ENCODE results near the gene AP1B1. TPM values are rescaled to one million over a fixed set of nuclear protein-coding genes. Genes with fewer than 3 reads are reported as not detected.

AP1B1 gene
- total RNA-seq, 1 donor from 2014 or later, result 60.9 TPM

DNA sequence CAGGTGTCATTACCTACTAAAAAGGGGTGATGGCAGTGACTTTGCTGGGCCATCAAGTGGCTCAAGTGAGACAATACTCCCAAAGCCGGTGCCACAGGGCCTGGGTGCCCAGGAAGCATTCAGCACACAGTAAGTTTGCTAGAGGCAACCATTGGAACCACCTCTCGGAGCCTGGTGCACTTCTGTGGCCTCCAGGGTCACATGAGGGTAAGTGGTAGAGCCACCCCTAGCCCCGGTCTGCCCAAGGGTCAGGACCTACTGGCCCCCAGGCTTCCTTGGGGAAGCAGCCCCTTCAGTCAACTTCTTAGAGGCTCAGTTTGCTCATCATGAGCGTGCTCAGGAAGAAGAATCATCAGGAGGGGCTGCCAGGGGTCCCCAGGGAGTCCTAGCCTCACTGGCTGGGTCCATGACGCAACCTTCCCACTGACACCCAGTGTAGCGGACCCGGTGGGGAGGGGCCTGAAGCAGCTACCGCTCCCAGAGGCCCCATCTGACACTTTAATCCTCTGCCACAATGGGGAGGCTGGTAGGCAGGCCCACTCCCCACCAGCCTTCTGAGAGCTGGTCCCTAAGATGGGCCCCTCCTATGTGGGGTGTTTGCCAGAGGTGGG is 55.4 kb downstream of the AP1B1 start:
- Mint-ChIP-seq H3K36me3 (no peaks in the 10 kb centered on the region), H3K27ac (no peak overlapping the region), H3K27me3 (no peaks in the 10 kb centered on the region), H3K4me3 (no peak overlapping the region), H3K9me3 (no peaks in the 10 kb centered on the region), H3K4me1 (ENCODE audit: unreplicated experiment) (peaks cover 10% of the 10 kb centered on the region)
- TF ChIP-seq, protein P1, sequence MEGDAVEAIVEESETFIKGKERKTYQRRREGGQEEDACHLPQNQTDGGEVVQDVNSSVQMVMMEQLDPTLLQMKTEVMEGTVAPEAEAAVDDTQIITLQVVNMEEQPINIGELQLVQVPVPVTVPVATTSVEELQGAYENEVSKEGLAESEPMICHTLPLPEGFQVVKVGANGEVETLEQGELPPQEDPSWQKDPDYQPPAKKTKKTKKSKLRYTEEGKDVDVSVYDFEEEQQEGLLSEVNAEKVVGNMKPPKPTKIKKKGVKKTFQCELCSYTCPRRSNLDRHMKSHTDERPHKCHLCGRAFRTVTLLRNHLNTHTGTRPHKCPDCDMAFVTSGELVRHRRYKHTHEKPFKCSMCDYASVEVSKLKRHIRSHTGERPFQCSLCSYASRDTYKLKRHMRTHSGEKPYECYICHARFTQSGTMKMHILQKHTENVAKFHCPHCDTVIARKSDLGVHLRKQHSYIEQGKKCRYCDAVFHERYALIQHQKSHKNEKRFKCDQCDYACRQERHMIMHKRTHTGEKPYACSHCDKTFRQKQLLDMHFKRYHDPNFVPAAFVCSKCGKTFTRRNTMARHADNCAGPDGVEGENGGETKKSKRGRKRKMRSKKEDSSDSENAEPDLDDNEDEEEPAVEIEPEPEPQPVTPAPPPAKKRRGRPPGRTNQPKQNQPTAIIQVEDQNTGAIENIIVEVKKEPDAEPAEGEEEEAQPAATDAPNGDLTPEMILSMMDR (conservative IDR thresholded peaks at IDR 0.05), result no peak
- DNase-seq (ENCODE audit: extremely low spot score, unreplicated experiment), result no peak

GRCh38 chr22:29331658-29332300 is 56.6 kb downstream of the AP1B1 start:
- Mint-ChIP-seq H3K9me3 (no peaks in the 10 kb centered on the region), H3K36me3 (no peaks in the 10 kb centered on the region), H3K4me1 (ENCODE audit: unreplicated experiment) (peaks cover 10% of the 10 kb centered on the region), H3K27me3 (no peaks in the 10 kb centered on the region), H3K4me3 (no peak overlapping the region), H3K27ac (no peak overlapping the region)
- no peak for DNase-seq (ENCODE audit: extremely low spot score, unreplicated experiment)
- TF ChIP-seq, protein P1 (conservative IDR thresholded peaks at IDR 0.05), result no peak

- Mint-ChIP-seq H3K36me3 (no peaks in the 10 kb centered on the region), H3K4me1 (ENCODE audit: unreplicated experiment) (peaks cover 10% of the 10 kb centered on the region), H3K27me3 (no peaks in the 10 kb centered on the region), H3K9me3 (no peaks in the 10 kb centered on the region), H3K27ac (no peak overlapping the region), H3K4me3 (no peak overlapping the region)
- TF ChIP-seq, protein P1 (conservative IDR thresholded peaks at IDR 0.05), result no peak
- no peak for DNase-seq (ENCODE audit: extremely low spot score, unreplicated experiment)
These were observed 57.2 kb downstream of the AP1B1 start for GRCh38 chr22:29331213-29331612.

DNA sequence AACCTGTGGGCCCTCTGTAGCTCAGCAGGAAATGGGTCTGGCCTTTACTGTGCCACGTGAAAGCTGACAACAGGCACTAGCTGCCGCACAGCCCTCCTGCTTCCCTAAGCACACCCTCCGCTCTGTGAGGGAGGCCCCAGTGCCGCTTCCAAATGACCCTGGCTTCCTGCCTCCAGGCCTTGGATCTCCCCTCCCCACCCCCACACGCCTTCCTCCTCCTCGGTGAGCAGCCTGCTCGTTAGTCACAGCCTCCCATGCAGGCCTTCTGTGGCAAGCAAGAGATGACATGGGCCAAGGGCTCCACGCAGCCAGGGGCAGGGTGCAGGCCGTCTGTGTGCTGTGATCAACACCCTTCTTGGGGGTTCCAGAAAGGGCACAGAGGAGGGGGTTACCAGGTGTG is 57.6 kb downstream of the AP1B1 start:
- no peaks in the 10 kb centered on the region for H3K9me3 Mint-ChIP-seq
- TF ChIP-seq, protein P1 (conservative IDR thresholded peaks at IDR 0.05), result no peak
- H3K27me3 Mint-ChIP-seq, result no peaks in the 10 kb centered on the region
- H3K4me1 Mint-ChIP-seq (ENCODE audit: unreplicated experiment), result peaks cover 10% of the 10 kb centered on the region
- H3K27ac Mint-ChIP-seq, result no peak overlapping the region
- H3K36me3 Mint-ChIP-seq, result no peaks in the 10 kb centered on the region
- no peak for DNase-seq (ENCODE audit: extremely low spot score, unreplicated experiment)
- H3K4me3 Mint-ChIP-seq, result no peak overlapping the region

GRCh38 chr22:29330291-29330690 is 58.1 kb downstream of the AP1B1 start:
- TF ChIP-seq, protein P1 (conservative IDR thresholded peaks at IDR 0.05), result no peak
- Mint-ChIP-seq H3K4me3 (no peak overlapping the region), H3K36me3 (no peaks in the 10 kb centered on the region), H3K4me1 (ENCODE audit: unreplicated experiment) (peaks cover 10% of the 10 kb centered on the region), H3K9me3 (no peaks in the 10 kb centered on the region), H3K27ac (no peak overlapping the region), H3K27me3 (no peaks in the 10 kb centered on the region)
- no peak for DNase-seq (ENCODE audit: extremely low spot score, unreplicated experiment)

Data from type B pancreatic cell (in vitro differentiated cells).